Measurements from ENCODE around the gene PPP5C. TPM values are rescaled to one million over a fixed set of nuclear protein-coding genes. Genes with fewer than 3 reads are reported as not detected.

Gene PPP5C
- total and polyA plus RNA-seq, 2 of the 13 experiments (the other 11 are each of a cell fraction or from before 2014, with no cell fraction given): 41.6 to 67.9 TPM

DNA sequence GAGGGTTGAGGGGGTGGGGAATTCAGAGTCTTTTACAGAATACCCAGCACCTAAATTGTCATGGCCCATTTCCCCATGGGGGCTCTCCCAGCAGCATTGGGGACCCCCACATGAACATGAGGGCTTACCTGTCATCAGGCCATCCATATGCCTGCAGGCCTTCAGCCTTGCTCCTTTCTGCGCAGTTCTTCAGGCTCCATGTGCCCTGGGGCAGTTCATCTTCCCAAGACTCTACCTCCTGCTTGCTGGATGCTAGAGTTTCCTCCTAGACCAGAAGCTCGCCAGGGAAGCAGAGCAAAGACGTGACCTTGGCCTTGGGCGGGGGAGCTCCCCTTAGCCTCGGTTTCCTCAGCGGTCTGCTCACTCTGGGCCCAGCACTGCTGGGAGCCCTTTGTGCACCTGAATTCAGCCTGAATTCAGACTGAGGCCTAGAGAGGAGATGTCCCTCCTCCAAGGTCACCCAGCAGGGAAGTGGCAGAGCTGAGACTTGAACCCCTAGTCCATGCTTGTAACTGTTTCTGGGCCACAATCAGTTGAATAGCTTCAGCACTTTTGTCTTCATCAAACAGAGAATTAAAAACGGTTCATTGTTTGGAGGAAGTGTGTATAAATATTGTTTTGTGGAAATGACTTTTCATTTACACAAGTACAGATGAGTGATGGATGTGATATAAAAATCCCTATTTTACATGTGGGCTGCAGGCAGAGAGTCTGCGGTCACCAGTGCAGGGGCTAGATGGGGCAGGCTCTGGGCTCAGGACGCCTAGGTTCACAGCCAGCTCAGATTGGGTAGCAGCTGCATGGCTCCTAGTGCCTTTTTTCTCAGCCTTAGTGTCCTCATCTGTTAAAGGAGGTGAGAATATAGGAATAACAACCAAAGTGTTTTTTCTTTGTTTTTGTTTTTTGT, 9.5 kb downstream of the PPP5C start:
- H3K27me3 ChIP-seq (ENCODE audit: control insufficient read depth in 1 of 2, insufficient read depth in 2 of 2, low read length in 2 of 2): no peaks in the 10 kb centered on the region
- peaks cover 13 to 56% of the 10 kb centered on the region in 2 experiments for H3K36me3 ChIP-seq (replicated peaks in 1 of 2; ENCODE audit: control insufficient read depth in 1 of 2, insufficient read depth in 2 of 2, low read length in 2 of 2)
- CTCF ChIA-PET (ENCODE audit: low intra/inter-chr PET ratio, low total read pairs): no interaction called here
- in situ Hi-C loops (cut with HindIII; ENCODE audit: extremely low pct_ligation_motif_present, low pct_unique_long_range_greater_than_20kb): no loop called here
- H3K4me1 ChIP-seq (ENCODE audit: insufficient read depth, low read length): peaks cover 57% of the 10 kb centered on the region
- ATAC-seq: no peak
- no TSS peak for BruUV-seq (replicated peaks)
- H3K4me2 ChIP-seq (ENCODE audit: low read depth, low read length): peak overlapping the region; percentile 55
- 95% methylated on average over 9 of the region's 9 CpGs for WGBS (ENCODE audit: low lambda C conversion rate)
- H3K9ac ChIP-seq (ENCODE audit: insufficient read depth, low read depth, low read length): 0 out of 2 replicates have a peak overlapping the region, but pooled peaks have one; percentile 44
- intact Hi-C loops (cut with micrococcal nuclease; ENCODE audit: unreplicated experiment): no loop called here
- no peak overlapping the region for H2AFZ ChIP-seq (ENCODE audit: low read length)
- peaks cover 11% of the 10 kb centered on the region for H3K79me2 ChIP-seq (ENCODE audit: insufficient read depth, low read length)
- no peaks in the 10 kb centered on the region for H3K9me3 ChIP-seq (ENCODE audit: low read length)
- no peaks in the 10 kb centered on the region for H4K20me1 ChIP-seq (ENCODE audit: insufficient read depth, low read length)
- H3K4me3 ChIP-seq (replicated peaks in 1 of 3; ENCODE audit: insufficient read depth in 1 of 3, low read depth in 2 of 3, low read length in 3 of 3): peak overlapping the region in 1 of 3 experiments; percentile 23; a peak in 1 of 6 replicates
- no peak for FAIRE-seq
- POLR2A ChIA-PET: interaction anchor here (0.6 to 1.2 kb wide), 3 partner anchors 9 to 56 kb away, joined by 4 to 5 read pairs (median 4); partner anchors contain the start of gene PPP5C
- TF ChIP-seq, protein P1, sequence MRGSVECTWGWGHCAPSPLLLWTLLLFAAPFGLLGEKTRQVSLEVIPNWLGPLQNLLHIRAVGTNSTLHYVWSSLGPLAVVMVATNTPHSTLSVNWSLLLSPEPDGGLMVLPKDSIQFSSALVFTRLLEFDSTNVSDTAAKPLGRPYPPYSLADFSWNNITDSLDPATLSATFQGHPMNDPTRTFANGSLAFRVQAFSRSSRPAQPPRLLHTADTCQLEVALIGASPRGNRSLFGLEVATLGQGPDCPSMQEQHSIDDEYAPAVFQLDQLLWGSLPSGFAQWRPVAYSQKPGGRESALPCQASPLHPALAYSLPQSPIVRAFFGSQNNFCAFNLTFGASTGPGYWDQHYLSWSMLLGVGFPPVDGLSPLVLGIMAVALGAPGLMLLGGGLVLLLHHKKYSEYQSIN (CRISPR knock-in tag; IDR thresholded peaks at IDR 0.05; ENCODE audit: borderline replicate concordance): no peak
- TF ChIP-seq, protein P2, sequence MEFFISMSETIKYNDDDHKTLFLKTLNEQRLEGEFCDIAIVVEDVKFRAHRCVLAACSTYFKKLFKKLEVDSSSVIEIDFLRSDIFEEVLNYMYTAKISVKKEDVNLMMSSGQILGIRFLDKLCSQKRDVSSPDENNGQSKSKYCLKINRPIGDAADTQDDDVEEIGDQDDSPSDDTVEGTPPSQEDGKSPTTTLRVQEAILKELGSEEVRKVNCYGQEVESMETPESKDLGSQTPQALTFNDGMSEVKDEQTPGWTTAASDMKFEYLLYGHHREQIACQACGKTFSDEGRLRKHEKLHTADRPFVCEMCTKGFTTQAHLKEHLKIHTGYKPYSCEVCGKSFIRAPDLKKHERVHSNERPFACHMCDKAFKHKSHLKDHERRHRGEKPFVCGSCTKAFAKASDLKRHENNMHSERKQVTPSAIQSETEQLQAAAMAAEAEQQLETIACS (CRISPR knock-in tag; IDR thresholded peaks at IDR 0.05): 0 out of 2 replicates have a peak, but pooled peaks have one; percentile 8
- no peak for DNase-seq (ENCODE audit: low spot score)
- H3K27ac ChIP-seq (ENCODE audit: extremely low read length, insufficient read depth, low read length): peak overlapping the region; percentile 67
